ENCODE results near the gene CEACAM19.

The CEACAM19 gene

GRCh38 chr19:44644402-44645016 lies 26.8 kb upstream of the CEACAM19 start:
- DNase-seq (ENCODE audit: insufficient read length, low spot score) (no peak), FAIRE-seq (no peak)

- DNase-seq (ENCODE audit: insufficient read length, low spot score) (no peak), FAIRE-seq (no peak)
Observed at GRCh38 chr19:44645407-44646048, 25.8 kb upstream of the CEACAM19 start.

- FAIRE-seq (no peak), DNase-seq (ENCODE audit: insufficient read length, low spot score) (no peak)
Observed at GRCh38 chr19:44646049-44646416, 25.2 kb upstream of the CEACAM19 start.

GRCh38 chr19:44647144-44647543 lies 24.1 kb upstream of the CEACAM19 start:
- DNase-seq (ENCODE audit: insufficient read length, low spot score) (no peak), FAIRE-seq (no peak)

- DNase-seq (ENCODE audit: insufficient read length, low spot score) (no peak), FAIRE-seq (no peak)
Observed at GRCh38 chr19:44648631-44649251, 22.5 kb upstream of the CEACAM19 start.

- no peak for FAIRE-seq
- DNase-seq (ENCODE audit: insufficient read length, low spot score): no peak
Observed at GRCh38 chr19:44649578-44650145, 21.6 kb upstream of the CEACAM19 start.

GRCh38 chr19:44653343-44653742 lies 17.9 kb upstream of the CEACAM19 start:
- DNase-seq (ENCODE audit: insufficient read length, low spot score) (no peak), FAIRE-seq (no peak)

- DNase-seq (ENCODE audit: insufficient read length, low spot score) (peak; percentile 75), FAIRE-seq (peak; percentile 66)
Observed at GRCh38 chr19:44653977-44654774, 17.1 kb upstream of the CEACAM19 start.

- DNase-seq (ENCODE audit: insufficient read length, low spot score): peak; percentile 65
- FAIRE-seq: peak; percentile 72
Observed at GRCh38 chr19:44657211-44657921, 13.9 kb upstream of the CEACAM19 start.

GRCh38 chr19:44658069-44658733 lies 13.1 kb upstream of the CEACAM19 start:
- DNase-seq (ENCODE audit: insufficient read length, low spot score): no peak
- no peak for FAIRE-seq

- no peak for FAIRE-seq
- DNase-seq (ENCODE audit: insufficient read length, low spot score): no peak
Observed at GRCh38 chr19:44660081-44660480, 11.2 kb upstream of the CEACAM19 start.

GRCh38 chr19:44661205-44661604 lies 10.1 kb upstream of the CEACAM19 start:
- no peak for FAIRE-seq

GRCh38 chr19:44661904-44662303 lies 9.4 kb upstream of the CEACAM19 start:
- no peak for FAIRE-seq
- DNase-seq (ENCODE audit: insufficient read length, low spot score): no peak

More at GRCh38 chr19:44661205-44661604, 10.1 kb upstream of the CEACAM19 start:
- no peak for DNase-seq (ENCODE audit: insufficient read length, low spot score)

GRCh38 chr19:44662691-44663385 lies 8.4 kb upstream of the CEACAM19 start:
- DNase-seq (ENCODE audit: insufficient read length, low spot score): no peak
- FAIRE-seq: no peak

GRCh38 chr19:44663996-44664395 lies 7.3 kb upstream of the CEACAM19 start:
- FAIRE-seq (no peak), DNase-seq (ENCODE audit: insufficient read length, low spot score) (no peak)

GRCh38 chr19:44664976-44665375 lies 6.3 kb upstream of the CEACAM19 start:
- FAIRE-seq: no peak

GRCh38 chr19:44666852-44667556 lies 4.3 kb upstream of the CEACAM19 start:
- no peak for FAIRE-seq

More at GRCh38 chr19:44664976-44665375, 6.3 kb upstream of the CEACAM19 start:
- no peak for DNase-seq (ENCODE audit: insufficient read length, low spot score)

GRCh38 chr19:44668985-44669764 lies 2.1 kb upstream of the CEACAM19 start:
- no peak for DNase-seq (ENCODE audit: insufficient read length, low spot score)
- FAIRE-seq: no peak

More at GRCh38 chr19:44666852-44667556, 4.3 kb upstream of the CEACAM19 start:
- no peak for DNase-seq (ENCODE audit: insufficient read length, low spot score)
